ENCODE data around the gene PLK3.

DNA sequence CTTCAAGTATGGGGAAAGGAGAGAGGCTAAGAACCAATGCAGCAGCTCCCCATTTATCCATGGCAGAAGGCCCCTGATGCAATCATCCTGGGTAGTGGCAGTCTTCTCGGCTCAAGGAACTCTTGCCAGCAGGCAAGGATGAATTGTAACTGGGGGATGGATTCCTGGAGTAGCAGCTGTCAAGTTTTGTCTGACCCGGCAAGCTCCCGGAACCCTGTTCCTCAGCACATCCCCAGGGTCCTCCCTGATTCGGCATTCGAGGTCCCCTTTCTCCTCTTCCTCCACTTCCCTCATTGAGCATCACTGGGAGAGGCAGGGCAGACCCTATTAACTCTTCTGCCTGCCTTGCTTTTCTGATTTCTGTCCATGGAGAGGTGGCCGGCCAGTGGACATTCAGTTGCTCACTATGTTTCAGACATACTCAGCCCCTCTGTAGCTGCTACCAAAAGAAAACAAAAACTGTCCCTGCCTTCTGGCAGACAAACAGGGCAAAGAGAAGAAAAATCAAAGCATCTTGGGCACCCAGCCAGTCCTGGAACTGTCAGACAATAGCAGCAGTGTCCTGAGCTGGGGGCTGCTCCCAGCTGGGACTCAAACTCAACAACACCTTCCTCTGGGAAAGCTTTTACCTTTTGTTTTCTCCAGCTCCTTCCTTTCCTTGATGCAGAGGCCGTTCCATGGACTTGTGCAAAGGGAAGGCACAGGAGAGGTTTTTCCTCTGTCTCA lies 48.4 kb downstream of the PLK3 start:
- TF ChIP-seq, protein P1, sequence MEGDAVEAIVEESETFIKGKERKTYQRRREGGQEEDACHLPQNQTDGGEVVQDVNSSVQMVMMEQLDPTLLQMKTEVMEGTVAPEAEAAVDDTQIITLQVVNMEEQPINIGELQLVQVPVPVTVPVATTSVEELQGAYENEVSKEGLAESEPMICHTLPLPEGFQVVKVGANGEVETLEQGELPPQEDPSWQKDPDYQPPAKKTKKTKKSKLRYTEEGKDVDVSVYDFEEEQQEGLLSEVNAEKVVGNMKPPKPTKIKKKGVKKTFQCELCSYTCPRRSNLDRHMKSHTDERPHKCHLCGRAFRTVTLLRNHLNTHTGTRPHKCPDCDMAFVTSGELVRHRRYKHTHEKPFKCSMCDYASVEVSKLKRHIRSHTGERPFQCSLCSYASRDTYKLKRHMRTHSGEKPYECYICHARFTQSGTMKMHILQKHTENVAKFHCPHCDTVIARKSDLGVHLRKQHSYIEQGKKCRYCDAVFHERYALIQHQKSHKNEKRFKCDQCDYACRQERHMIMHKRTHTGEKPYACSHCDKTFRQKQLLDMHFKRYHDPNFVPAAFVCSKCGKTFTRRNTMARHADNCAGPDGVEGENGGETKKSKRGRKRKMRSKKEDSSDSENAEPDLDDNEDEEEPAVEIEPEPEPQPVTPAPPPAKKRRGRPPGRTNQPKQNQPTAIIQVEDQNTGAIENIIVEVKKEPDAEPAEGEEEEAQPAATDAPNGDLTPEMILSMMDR (IDR thresholded peaks at IDR 0.05; ENCODE audit: extremely low read depth in 1 of 2, insufficient read depth in 1 of 2, low read depth in 1 of 2, low read length in 2 of 2), result no peak
- TF ChIP-seq EZH2 (IDR thresholded peaks at IDR 0.05; ENCODE audit: borderline replicate concordance, low read depth, low read length, severe bottlenecking) (no peak), FOS (IDR thresholded peaks at IDR 0.05; ENCODE audit: borderline replicate concordance, insufficient read depth, low read length) (no peak), POLR2A (IDR thresholded peaks at IDR 0.05; ENCODE audit: low read depth, low read length) (no peak), POLR2AphosphoS5 (IDR thresholded peaks at IDR 0.05; ENCODE audit: insufficient read depth, low read depth, low read length) (no peak)
- TF ChIP-seq, protein P2, sequence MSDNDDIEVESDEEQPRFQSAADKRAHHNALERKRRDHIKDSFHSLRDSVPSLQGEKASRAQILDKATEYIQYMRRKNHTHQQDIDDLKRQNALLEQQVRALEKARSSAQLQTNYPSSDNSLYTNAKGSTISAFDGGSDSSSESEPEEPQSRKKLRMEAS (IDR thresholded peaks at IDR 0.05; ENCODE audit: insufficient read depth, insufficient read length), result no peak
